ENCODE results near the gene HOXD8.

Gene HOXD8

DNA sequence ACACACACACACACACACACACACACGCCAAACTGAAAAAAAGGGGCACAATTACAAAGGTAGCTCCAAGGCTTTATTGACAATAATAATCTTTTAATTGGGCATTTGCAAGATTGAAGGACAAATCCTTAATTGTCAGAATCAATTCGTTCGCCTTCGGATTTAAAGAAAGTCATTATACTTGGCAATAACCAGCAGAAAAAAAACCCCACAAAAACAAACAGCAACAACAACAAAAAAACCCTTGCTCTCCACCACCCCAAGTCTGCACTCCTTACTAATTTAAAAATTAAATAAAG, 1.8 kb upstream of the HOXD8 start:
- DNase-seq = no peak

- no peak for DNase-seq
Measured at GRCh38 chr2:176128172-176128981, 1.1 kb upstream of the HOXD8 start.

DNA sequence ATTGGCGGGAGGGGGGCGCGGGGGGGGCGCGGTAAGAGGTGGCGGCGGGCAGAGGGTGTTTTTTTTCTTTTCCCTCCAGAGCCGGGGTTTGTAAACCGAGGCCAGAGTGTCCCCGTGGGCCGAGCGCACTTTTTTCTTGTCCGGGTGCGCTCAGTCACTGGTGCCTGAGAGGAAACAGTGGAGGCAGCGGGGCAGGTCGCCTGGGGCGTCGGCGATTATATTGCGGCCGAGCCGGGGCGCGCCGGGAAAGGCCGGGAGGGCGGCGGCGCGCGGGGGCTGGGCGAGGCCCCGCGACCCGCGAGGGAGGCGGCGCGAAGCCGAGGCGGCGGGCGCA, 275 bp downstream of the HOXD8 start:
- no peak for DNase-seq

DNA sequence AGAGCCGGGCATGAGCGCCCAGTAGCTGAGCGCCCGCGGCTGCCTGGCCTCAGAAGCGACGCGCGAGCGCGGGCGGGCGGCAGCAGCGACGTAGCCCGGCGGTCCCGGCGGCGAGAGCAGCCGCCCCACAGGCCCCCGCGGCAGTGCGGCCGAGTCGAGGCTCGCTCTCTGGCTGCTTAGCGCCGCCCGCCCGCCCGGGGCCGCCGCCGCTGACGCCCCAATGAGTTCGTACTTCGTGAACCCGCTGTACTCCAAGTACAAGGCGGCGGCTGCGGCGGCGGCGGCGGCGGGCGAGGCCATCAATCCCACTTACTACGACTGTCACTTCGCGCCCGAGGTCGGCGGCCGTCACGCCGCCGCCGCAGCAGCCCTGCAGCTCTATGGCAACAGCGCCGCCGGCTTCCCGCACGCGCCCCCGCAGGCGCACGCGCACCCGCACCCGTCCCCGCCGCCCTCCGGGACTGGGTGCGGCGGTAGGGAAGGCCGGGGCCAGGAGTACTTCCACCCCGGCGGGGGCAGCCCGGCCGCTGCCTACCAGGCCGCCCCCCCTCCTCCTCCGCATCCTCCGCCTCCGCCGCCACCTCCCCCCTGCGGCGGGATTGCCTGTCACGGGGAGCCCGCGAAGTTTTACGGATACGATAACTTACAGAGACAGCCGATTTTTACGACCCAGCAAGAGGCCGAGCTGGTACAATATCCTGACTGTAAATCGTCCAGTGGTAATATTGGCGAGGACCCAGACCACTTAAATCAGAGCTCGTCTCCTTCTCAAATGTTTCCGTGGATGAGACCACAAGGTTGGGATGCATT, 847 bp downstream of the HOXD8 start:
- DNase-seq = no peak

- no peak for DNase-seq
Measured at GRCh38 chr2:176130957-176131847, 1.7 kb downstream of the HOXD8 start.

GRCh38 chr2:176131848-176132158, 2.3 kb downstream of the HOXD8 start:
- no peak for DNase-seq

GRCh38 chr2:176132205-176133171, 3.0 kb downstream of the HOXD8 start:
- no peak for DNase-seq

GRCh38 chr2:176133389-176133788, 3.9 kb downstream of the HOXD8 start:
- DNase-seq = no peak

DNA sequence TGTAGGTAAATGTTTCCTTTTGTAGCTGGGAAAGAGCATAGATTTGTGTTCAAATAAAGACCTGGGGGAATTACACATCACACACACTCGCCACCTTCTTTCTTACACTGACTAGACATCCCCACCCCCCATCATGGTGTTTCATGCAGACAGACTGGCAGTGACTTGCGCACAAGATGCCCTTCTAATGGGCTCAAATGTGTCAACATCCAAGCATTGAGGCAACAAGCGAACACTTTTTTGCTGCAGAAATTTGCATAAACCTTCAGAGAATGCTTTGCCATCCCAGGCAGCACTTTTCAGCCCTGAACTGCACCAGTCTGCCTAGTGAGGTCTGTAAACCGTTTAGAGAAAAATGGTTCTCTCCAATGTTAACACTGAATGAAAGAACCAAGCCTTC, 4.5 kb downstream of the HOXD8 start:
- no peak for DNase-seq

DNA sequence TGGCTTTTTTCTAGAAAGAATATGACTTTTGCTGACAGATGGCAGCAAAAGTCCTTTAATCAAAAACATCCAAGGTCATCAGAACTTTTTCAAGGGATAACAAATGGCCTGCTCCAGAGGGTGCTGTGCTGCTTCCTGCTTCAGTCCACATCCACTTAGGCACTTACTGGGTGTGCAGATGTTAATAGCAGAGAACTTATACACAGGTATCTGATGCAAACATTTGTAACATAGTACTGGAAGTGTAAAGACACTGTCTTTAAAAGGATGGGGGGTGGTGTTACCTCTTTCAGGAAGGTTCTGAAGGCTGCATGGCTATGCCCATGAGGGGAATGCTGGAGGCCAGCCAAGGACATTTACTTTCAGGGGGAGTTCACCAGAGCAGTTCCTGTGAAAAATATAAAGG, 5.5 kb downstream of the HOXD8 start:
- no peak for DNase-seq

DNA sequence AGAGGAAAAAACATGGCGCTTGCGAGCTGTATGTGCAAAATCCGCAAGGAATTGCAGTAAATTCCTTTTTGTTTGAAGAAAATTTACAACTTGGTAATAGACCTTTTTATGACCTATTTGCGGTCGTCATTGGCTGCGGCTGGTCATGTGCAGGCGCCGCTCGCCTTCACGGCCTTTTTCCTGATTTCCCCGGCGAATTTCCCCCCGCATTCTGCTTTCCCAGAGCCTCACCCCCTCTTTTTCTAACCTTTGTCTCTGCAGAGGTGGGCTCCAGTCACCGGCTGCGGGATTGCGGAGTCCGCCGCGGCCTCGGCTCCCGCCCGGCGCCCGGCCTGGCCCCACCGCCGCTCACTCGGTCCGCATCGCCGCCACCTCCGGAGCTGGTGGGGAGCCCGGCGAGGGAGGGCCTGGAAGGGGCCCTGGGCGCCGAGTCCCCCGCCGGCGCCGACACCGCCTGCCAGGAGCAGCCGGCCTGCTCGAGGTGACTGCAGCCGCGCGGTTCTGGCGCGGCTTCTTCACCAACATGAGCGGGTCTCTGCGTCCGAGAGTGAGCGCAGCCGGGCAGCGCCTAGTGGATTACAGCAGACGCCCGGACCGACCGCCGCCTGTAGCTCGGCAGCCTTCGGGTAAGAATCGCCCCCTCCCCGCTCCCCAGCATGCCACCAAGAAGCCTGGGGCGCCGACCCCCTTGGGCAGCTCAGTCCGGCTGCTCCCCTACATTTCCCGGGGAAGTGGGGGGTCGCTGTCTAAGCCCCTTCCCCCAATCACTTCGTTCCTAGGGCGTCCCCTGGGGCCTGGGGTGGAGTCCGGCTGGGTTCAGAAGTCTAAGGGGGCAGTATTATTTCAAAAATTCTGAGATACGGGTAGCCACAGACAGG, 7.1 kb downstream of the HOXD8 start:
- DNase-seq = no peak

GRCh38 chr2:176137252-176137580, 7.7 kb downstream of the HOXD8 start:
- DNase-seq = no peak

GRCh38 chr2:176137906-176138305, 8.4 kb downstream of the HOXD8 start:
- DNase-seq = no peak

- DNase-seq = no peak
Measured at GRCh38 chr2:176138526-176138922, 9.0 kb downstream of the HOXD8 start.

DNA sequence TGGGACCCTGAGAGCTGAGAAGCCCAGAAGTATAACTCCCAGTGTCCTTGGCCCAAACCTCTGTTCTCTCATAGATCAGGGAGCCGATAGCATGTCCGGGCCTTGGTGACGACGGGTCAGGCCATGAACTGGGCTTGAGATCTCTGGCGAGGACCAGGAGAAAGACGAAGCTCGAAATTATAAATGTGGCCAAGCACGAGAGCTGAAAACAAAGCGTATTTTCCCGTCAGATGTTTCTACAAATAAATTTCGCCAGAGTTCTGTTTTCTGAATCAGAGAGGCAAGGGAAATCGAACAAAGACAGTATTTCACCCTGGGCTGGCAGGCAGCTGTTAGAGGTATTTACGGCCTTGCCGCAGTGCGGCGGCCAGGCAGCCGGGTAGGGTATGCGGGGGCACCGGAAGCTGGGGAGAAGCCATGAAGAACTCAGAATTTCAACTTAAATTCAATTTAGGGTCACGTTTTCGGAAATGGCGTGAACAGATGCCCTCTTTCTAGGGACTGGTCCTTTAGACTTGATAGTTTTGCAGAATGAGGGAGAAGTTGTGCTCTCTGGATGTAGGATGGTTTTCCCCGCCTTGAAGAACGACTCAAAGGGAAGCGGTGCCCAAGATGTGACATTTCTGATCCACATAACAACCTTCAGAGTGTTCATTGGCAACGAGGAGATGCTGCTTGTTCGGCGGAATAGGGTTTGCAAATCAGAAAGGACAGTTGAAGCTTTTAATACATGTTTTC, 9.6 kb downstream of the HOXD8 start:
- DNase-seq = no peak

DNA sequence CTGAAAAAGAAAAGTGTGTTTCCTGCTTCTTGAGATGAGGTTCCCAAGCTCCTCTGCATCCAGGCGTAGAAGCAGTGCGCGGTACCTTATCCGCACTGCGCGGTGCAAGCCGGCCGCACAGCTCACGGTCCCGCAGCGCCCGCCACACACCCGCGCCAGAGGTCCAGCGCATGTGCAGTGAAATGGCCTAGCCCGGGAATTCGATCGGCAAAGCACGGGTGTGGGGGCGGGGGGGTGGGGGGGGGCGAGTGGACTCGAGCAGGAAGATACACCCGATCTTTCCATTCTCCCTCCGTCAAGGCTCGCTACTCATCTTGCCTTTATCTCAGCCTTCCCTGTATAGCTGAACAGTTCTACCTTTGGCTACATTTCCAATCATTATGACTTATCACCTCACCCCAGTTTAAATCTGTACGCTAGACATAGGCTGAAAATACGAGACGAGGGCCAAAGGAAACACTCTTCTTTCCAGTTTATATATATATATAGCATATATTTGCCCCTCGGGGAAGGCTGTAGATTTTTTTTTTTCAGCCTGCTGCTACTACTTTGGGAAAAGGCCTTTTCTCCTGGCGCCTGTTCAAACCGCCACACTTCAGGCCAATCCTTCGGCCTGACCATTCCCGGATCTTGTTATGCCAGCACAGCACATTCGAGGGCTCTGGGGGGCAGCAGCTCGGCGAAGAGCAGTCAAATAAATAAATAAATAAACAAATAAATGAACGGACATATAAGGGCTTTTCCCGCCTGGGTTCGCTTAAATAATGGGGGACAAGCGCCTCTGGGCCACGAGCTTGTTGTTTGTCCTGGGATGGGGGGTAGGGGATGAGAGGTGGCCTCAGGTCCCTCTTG, 10.4 kb downstream of the HOXD8 start:
- no peak for DNase-seq

DNA sequence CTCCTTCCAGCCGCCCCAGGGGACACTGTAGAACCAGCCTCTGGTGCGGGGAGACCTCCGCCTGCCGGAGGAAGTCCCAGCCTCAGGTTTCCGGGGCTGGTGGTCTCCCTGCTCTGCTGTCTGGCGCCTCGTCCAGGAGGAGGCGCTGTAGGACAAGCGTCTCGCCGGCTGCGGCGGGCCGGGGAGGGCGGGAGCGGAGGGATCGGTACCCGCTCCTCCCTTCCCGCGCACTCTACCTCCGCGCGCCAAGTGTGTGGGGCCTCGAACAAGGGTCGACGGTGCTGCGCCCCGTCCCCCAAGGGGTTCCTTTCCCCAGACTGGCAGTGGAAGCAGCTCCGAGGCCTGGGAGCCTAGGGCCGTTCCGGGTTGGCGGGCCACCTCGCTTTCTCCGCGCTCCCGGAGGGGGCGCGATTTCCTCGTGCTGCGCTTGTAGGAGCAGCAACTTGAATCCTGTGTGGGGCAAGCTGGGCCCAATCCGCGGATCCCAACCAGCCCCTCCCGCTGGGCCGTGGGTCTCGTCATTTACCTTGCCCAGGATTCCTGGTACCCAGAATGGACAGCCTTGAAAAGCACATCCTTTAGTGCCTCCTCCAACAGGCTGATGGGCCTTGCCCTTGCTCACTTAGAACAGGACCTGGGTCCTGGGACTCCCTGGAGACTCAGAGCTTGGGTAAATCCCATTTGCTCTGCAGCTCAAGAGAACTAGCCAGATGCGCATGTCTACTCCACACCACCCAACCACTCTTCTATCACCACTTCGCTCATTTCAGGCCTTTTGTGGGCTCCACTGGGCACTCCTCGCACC, 11.2 kb downstream of the HOXD8 start:
- peak in 51 of 56 donors; percentile 8 to 81 (median 61) for DNase-seq

GRCh38 chr2:176142281-176142680, 12.8 kb downstream of the HOXD8 start:
- DNase-seq = no peak

Measured in nucleus accumbens (tissue), 56 donors.